K562 (cell line): ENCODE results near the gene PAQR4. TPM values are rescaled to one million over a fixed set of nuclear protein-coding genes. Genes with fewer than 3 reads are reported as not detected.

Experiments used
- CAMTA2 ChIP-seq: fragments of 250-450 bp; sonication (Bioruptor Pico); conservative IDR thresholded peaks from 2 replicates; pipeline ENCODE4 v1.5.1; 2022
- HNRNPL ChIP-seq: fragments of 200-400 bp; formaldehyde crosslinking; IDR thresholded peaks from 2 replicates; pipeline ENCODE4 v1.6.1; 2017; ENCODE audit warnings: low read depth, mild to moderate bottlenecking, low read length
- MCM3 ChIP-seq: fragments of 450-650 bp; IDR thresholded peaks from 2 replicates; pipeline ENCODE4 v1.6.1; 2016
- NFIC ChIP-seq: fragments of 450-650 bp; IDR thresholded peaks from 2 replicates; pipeline ENCODE4 v1.6.1; 2017; ENCODE audit warnings: mild to moderate bottlenecking, inconsistent platforms
- NRF1 ChIP-seq, 2 experiments: fragments of 450-650 bp; IDR thresholded peaks in 1 of 2; conservative IDR thresholded peaks in 1 of 2; 2 replicates each; pipeline ENCODE4 v1.6.1; 2014; ENCODE audit warnings: mild to moderate bottlenecking in 2 of 2
- POLR2G ChIP-seq: fragments of 200-400 bp; formaldehyde crosslinking; IDR thresholded peaks from 2 replicates; pipeline ENCODE4 v1.6.1; 2017; ENCODE audit warnings: low read depth, mild to moderate bottlenecking, antibody characterized with exemption, low read length, moderate library complexity
- RBFOX2 ChIP-seq: fragments of 200-400 bp; formaldehyde crosslinking; IDR thresholded peaks from 2 replicates; pipeline ENCODE4 v1.6.1; 2017; ENCODE audit warnings: low read depth, mild to moderate bottlenecking, low read length, moderate library complexity
- SMAD4 ChIP-seq: fragments of 250-450 bp; sonication (Bioruptor Pico); conservative IDR thresholded peaks from 2 replicates; pipeline ENCODE4 v1.8.0; 2021; ENCODE audit warnings: inconsistent platforms, mild to moderate bottlenecking, moderate library complexity
- XRCC4 ChIP-seq: IDR thresholded peaks from one replicate; pipeline ENCODE4 v1.6.1; 2011; ENCODE audit not compliant: insufficient read depth, insufficient read length; ENCODE audit errors: extremely low read depth
- polyA plus RNA-seq, 8 experiments: library from polyadenylated mRNA; depleted of rRNA in 4 of 8; stranded (reverse) in 5 of 8; unstranded in 3 of 8; fragments of >200 nt; fragmentation: Nextera tagmentation in 2 of 8; fragmentation: Illumina TruSeq in 1 of 8; extraction: Ambion mirVana in 2 of 8; extraction: Trizol in 1 of 8; gene quantifications; 2 replicates each; pipeline versions ENCODE4 v1.2.1 to v1.2.3, GENCODE V29; 2011 to 2014; ENCODE audit warnings: inconsistent platforms in 1 of 8, missing spikeins in 1 of 8
- total RNA-seq, 7 experiments: library from RNA; depleted of rRNA in 6 of 7; stranded (reverse); fragments of >200 nt in 6 of 7; fragmentation: Illumina TruSeq in 2 of 7; extraction: Trizol in 2 of 7; gene quantifications; 2 replicates each; pipeline versions ENCODE4 v1.2.1 to v1.2.3, GENCODE V29; 2011 to 2021; ENCODE audit warnings: low replicate concordance in 1 of 7
- TF ChIP-seq, protein P1 (sequence below), 2 experiments: IDR thresholded peaks; 2 replicates each; pipeline ENCODE4 v1.6.1; 2011; ENCODE audit warnings: borderline replicate concordance in 1 of 2, control low read depth in 1 of 2, low read depth in 1 of 2, low read length in 1 of 2, mild to moderate bottlenecking in 1 of 2, mixed read lengths in 1 of 2, moderate library complexity in 1 of 2; ENCODE audit not compliant: insufficient read depth in 1 of 2, insufficient read length in 1 of 2, poor library complexity in 1 of 2, severe bottlenecking in 1 of 2; ENCODE audit errors: extremely low read depth in 1 of 2
- TF ChIP-seq, protein P2 (sequence below), 2 experiments: fragments of 450-650 bp in 1 of 2; sonication (generic) in 1 of 2; formaldehyde crosslinking; conservative IDR thresholded peaks; 2 replicates each; pipeline versions ENCODE4 v1.4.0 to v1.8.1; 2020 to 2022; ENCODE audit warnings: mild to moderate bottlenecking in 1 of 2, missing genetic modification reagents in 1 of 2
- TF ChIP-seq, protein P3 (sequence below): sonication (generic); formaldehyde crosslinking; IDR thresholded peaks from 2 replicates; pipeline ENCODE4 v1.4.0; 2020; ENCODE audit warnings: mild to moderate bottlenecking, missing genetic modification reagents

Gene PAQR4
- total and polyA plus RNA-seq, 9 of the 15 experiments (the other 6 are each of a cell fraction or from before 2014, with no cell fraction given): 0.62 to 40.4 (median 19.5) TPM

DNA sequence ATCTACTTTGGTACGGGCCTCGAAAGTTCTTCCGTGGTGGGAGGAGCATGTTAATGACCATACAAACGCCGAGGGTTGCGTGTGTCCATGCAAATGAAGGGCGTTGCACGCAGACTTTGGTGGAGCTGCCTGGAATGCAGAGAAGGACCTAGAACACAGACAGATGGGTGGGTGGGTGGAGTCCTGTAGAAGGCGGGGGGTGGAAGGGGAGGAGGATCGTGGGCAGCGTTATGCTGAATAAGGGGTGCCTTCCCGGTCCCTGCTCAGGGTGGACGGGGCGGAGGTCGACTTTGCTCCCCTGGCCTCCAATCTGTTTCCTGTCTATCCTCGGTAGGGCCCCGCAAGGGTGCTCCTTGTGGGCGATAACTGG, 795 bp upstream of the PAQR4 start (continued):
- TF ChIP-seq, protein P1, sequence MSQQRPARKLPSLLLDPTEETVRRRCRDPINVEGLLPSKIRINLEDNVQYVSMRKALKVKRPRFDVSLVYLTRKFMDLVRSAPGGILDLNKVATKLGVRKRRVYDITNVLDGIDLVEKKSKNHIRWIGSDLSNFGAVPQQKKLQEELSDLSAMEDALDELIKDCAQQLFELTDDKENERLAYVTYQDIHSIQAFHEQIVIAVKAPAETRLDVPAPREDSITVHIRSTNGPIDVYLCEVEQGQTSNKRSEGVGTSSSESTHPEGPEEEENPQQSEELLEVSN (IDR thresholded peaks at IDR 0.05; ENCODE audit: borderline replicate concordance in 1 of 2, extremely low read depth in 1 of 2, insufficient read depth in 1 of 2, insufficient read length in 1 of 2, low read depth in 1 of 2, low read length in 1 of 2, poor library complexity in 1 of 2, severe bottlenecking in 1 of 2): peak in 1 of 2 experiments; percentile 10
- TF ChIP-seq POLR2G (no peak), NFIC (0 out of 2 replicates have a peak, but pooled peaks have one; percentile 19), RBFOX2 (no peak), XRCC4 (no peak), SMAD4 (CRISPR knock-in tag) (no peak), HNRNPL (no peak), MCM3 (no peak), CAMTA2 (CRISPR knock-in tag) (no peak), NRF1 (conservative IDR thresholded peaks at IDR 0.05 in 1 of 2, IDR thresholded peaks at IDR 0.05 in 1 of 2) (peak in 1 of 2 experiments; percentile 21; a peak in 1 of 4 replicates)
- TF ChIP-seq, protein P2, sequence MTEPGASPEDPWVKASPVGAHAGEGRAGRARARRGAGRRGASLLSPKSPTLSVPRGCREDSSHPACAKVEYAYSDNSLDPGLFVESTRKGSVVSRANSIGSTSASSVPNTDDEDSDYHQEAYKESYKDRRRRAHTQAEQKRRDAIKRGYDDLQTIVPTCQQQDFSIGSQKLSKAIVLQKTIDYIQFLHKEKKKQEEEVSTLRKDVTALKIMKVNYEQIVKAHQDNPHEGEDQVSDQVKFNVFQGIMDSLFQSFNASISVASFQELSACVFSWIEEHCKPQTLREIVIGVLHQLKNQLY (CRISPR knock-in tag; conservative IDR thresholded peaks at IDR 0.05): no peak
- TF ChIP-seq, protein P3, sequence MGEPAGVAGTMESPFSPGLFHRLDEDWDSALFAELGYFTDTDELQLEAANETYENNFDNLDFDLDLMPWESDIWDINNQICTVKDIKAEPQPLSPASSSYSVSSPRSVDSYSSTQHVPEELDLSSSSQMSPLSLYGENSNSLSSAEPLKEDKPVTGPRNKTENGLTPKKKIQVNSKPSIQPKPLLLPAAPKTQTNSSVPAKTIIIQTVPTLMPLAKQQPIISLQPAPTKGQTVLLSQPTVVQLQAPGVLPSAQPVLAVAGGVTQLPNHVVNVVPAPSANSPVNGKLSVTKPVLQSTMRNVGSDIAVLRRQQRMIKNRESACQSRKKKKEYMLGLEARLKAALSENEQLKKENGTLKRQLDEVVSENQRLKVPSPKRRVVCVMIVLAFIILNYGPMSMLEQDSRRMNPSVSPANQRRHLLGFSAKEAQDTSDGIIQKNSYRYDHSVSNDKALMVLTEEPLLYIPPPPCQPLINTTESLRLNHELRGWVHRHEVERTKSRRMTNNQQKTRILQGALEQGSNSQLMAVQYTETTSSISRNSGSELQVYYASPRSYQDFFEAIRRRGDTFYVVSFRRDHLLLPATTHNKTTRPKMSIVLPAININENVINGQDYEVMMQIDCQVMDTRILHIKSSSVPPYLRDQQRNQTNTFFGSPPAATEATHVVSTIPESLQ (CRISPR knock-in tag): no peak
